H1 (cell line): ENCODE measurements around the gene ENTPD2. TPM values are rescaled to one million over a fixed set of nuclear protein-coding genes. Genes with fewer than 3 reads are reported as not detected.

ENCODE experiments used
- EP300 ChIP-seq, 2 experiments: IDR thresholded peaks; 1 replicate in 1 of 2; 2 replicates in 1 of 2; pipeline ENCODE4 v1.6.1; 2011 to 2012; ENCODE audit warnings: low read depth in 2 of 2, low read length in 2 of 2, mild to moderate bottlenecking in 2 of 2, borderline replicate concordance in 1 of 2, inconsistent platforms in 1 of 2, moderate library complexity in 1 of 2
- EZH2 ChIP-seq: fragments of 200-600 bp; sonication (generic); IDR thresholded peaks from 2 replicates; pipeline ENCODE4 v1.7.1; 2012; ENCODE audit warnings: low read depth, mild to moderate bottlenecking, moderate library complexity, low read length, inconsistent platforms; ENCODE audit not compliant: severe bottlenecking
- JUN ChIP-seq: IDR thresholded peaks from 2 replicates; pipeline ENCODE4 v1.6.1; 2011; ENCODE audit warnings: low read depth, mild to moderate bottlenecking, improper control_type of control experiment, low read length
- MAX ChIP-seq: IDR thresholded peaks from 2 replicates; pipeline ENCODE4 v1.6.1; 2012; ENCODE audit warnings: inconsistent platforms
- RXRA ChIP-seq: IDR thresholded peaks from 2 replicates; pipeline ENCODE4 v1.6.1; 2011; ENCODE audit warnings: low read depth, mild to moderate bottlenecking, low read length, moderate library complexity; ENCODE audit not compliant: insufficient read depth
- polyA plus RNA-seq, 7 experiments: library from polyadenylated mRNA; depleted of rRNA in 3 of 7; stranded (reverse) in 5 of 7; unstranded in 2 of 7; fragments of >200 nt in 5 of 7; fragments of 200-250 nt in 2 of 7; gene quantifications; 1 replicate in 5 of 7; 2 replicates in 1 of 7; 4 replicates in 1 of 7; pipeline versions ENCODE4 v1.2.1 to v1.2.3, GENCODE V29; 2011 to 2013; ENCODE audit warnings: missing spikeins in 2 of 7, mixed read lengths in 2 of 7
- total RNA-seq: library from RNA; stranded (reverse); fragmentation: NEBNext Ultra II Directional; extraction: Animal tissue kit (Norgen Biotek cat#: 25700); gene quantifications from 2 replicates; pipeline ENCODE4 v1.2.1, GENCODE V29; 2021

The ENTPD2 gene
- total and polyA plus RNA-seq, 2 of the 8 experiments (the other 6 are each of a cell fraction or from before 2014, with no cell fraction given), result 0.65 to 3.8 TPM

- no peak for TF ChIP-seq JUN
- TF ChIP-seq EZH2, result no peak
- no peak for TF ChIP-seq MAX
- TF ChIP-seq RXRA, result no peak
- no peak for TF ChIP-seq EP300 (IDR thresholded peaks at IDR 0.05; ENCODE audit: borderline replicate concordance in 1 of 2, low read depth in 2 of 2, low read length in 2 of 2)
Observed at GRCh38 chr9:137007816-137008270, 46.0 kb downstream of the ENTPD2 start (continued).
